Measurements from ENCODE around the gene PMEL. TPM values are rescaled to one million over a fixed set of nuclear protein-coding genes. Genes with fewer than 3 reads are reported as not detected.
"Not testable (repeated sequence)": the region's sequence is repeated elsewhere in the genome, so short reads cannot be mapped to it uniquely, and the experiment has no call there.

The PMEL gene
- total and polyA plus RNA-seq, 7 donors: 0.71 to 1.8 (median 1.3) TPM; not detected in 2

- intact Hi-C loops (cut with DNase I): no loop called here
- Histone ChIP-seq H3K27ac (no peak overlapping the region), H3K4me1 (peaks cover 0 to 18% (median 13%) of the 10 kb centered on the region in 4 donors), H3K4me3 (no peak overlapping the region), H3K9me3 (no peaks in the 10 kb centered on the region), H3K27me3 (no peaks in the 10 kb centered on the region), H3K36me3 (peaks cover 28 to 69% (median 56%) of the 10 kb centered on the region in 4 donors)
- 81 to 89% methylated on average over 4 of the region's 4 CpGs for WGBS, 2 donors
- DNase-seq: no peak
- TF ChIP-seq POLR2AphosphoS5 (IDR thresholded peaks at IDR 0.05) (no peak), POLR2A (IDR thresholded peaks at IDR 0.05) (no peak), CTCF (IDR thresholded peaks at IDR 0.05) (no peak), EP300 (IDR thresholded peaks at IDR 0.05) (no peak)
These were observed 27.5 kb upstream of the PMEL start for GRCh38 chr12:55993230-55993853.

GRCh38 chr12:55991110-55991509 lies 25.3 kb upstream of the PMEL start:
- no peak for TF ChIP-seq CTCF (IDR thresholded peaks at IDR 0.05)
- 89 to 92% methylated on average over 3 of the region's 3 CpGs for WGBS, 2 donors

GRCh38 chr12:55985976-55986375 lies 20.1 kb upstream of the PMEL start:
- H3K4me3 ChIP-seq; intact Hi-C loops (cut with DNase I); DNase-seq; H3K9me3 ChIP-seq; H3K4me1 ChIP-seq; H3K27me3 ChIP-seq; H3K27ac ChIP-seq: not testable (repeated sequence)
- WGBS, 2 donors: 94 to 96% methylated on average over 7 of the region's 7 CpGs
- peaks cover 17 to 90% (median 55%) of the 10 kb centered on the region in 4 donors for H3K36me3 ChIP-seq

More at GRCh38 chr12:55991110-55991509, 25.3 kb upstream of the PMEL start:
- no peak for DNase-seq
- peaks cover 0 to 1% (median 0%) of the 10 kb centered on the region in 4 donors for H3K4me1 ChIP-seq
- H3K27ac ChIP-seq: no peak overlapping the region
- intact Hi-C loops (cut with DNase I): no loop called here
- H3K36me3 ChIP-seq: peaks cover 28 to 92% (median 77%) of the 10 kb centered on the region in 4 donors
- H3K4me3 ChIP-seq: no peak overlapping the region
- no peaks in the 10 kb centered on the region for H3K9me3 ChIP-seq
- no peaks in the 10 kb centered on the region for H3K27me3 ChIP-seq

- Histone ChIP-seq H3K4me3 (no peak overlapping the region), H3K9me3 (no peaks in the 10 kb centered on the region), H3K27ac (no peak overlapping the region), H3K36me3 (peaks cover 11 to 90% (median 53%) of the 10 kb centered on the region in 4 donors), H3K4me1 (peaks cover 0 to 4% (median 0%) of the 10 kb centered on the region in 4 donors), H3K27me3 (no peaks in the 10 kb centered on the region)
- intact Hi-C loops (cut with DNase I): no loop called here
- WGBS, 2 donors: 91 to 93% methylated on average over 4 of the region's 4 CpGs
- DNase-seq: no peak
- TF ChIP-seq POLR2A (IDR thresholded peaks at IDR 0.05) (no peak), CTCF (IDR thresholded peaks at IDR 0.05) (no peak), EP300 (IDR thresholded peaks at IDR 0.05) (no peak), POLR2AphosphoS5 (IDR thresholded peaks at IDR 0.05) (no peak)
These were observed 19.5 kb upstream of the PMEL start for GRCh38 chr12:55985341-55985740.

- peaks cover 11 to 87% (median 49%) of the 10 kb centered on the region in 4 donors for H3K36me3 ChIP-seq
- intact Hi-C loops (cut with DNase I): no loop called here
- DNase-seq: no peak
These were observed 19.0 kb upstream of the PMEL start for GRCh38 chr12:55984861-55985260.

More at GRCh38 chr12:55984861-55985260, 19.0 kb upstream of the PMEL start:
- Histone ChIP-seq H3K27me3 (no peaks in the 10 kb centered on the region), H3K9me3 (no peaks in the 10 kb centered on the region), H3K4me3 (no peak overlapping the region), H3K4me1 (peaks cover 0 to 4% (median 0%) of the 10 kb centered on the region in 4 donors), H3K27ac (no peak overlapping the region)
- TF ChIP-seq CTCF (IDR thresholded peaks at IDR 0.05) (no peak), POLR2A (IDR thresholded peaks at IDR 0.05) (no peak), EP300 (IDR thresholded peaks at IDR 0.05) (no peak), POLR2AphosphoS5 (IDR thresholded peaks at IDR 0.05) (no peak)
- WGBS, 2 donors: 50 to 72% methylated on average over 2 of the region's 2 CpGs
